ENCODE results near the gene AGRN.
A peak's percentile ranks its signal among the peaks of the same experiment; 100 is the strongest.
"Not testable (repeated sequence)": the region's sequence is repeated elsewhere in the genome, so short reads cannot be mapped to it uniquely, and the experiment has no call there.

The AGRN gene

DNA sequence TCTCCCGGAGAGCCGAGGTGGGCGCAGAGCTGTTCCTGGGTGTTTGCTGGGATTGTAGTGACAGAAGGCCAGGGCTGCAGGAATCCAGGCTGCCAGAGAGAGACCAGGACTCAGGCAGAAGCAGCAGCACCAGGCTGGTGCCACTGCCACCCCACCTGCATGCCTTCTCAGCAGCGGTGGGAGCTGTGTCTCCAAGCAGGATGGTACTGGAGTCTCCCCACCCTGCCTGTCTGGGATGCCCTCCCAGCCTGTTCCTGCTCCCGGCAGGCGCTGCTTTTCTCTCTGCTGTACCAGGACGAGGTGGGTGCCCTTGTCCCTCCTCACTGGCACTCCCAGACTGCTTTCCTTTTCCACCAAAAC lies 15.5 kb upstream of the AGRN start:
- Histone ChIP-seq H3K4me1 (ENCODE audit: insufficient read depth, low read length) (peaks cover 11% of the 10 kb centered on the region), H3K9me3 (ENCODE audit: insufficient read depth, low read depth, low read length) (no peaks in the 10 kb centered on the region), H3K27me3 (ENCODE audit: insufficient read depth, low read length) (peaks cover 44% of the 10 kb centered on the region), H3K4me3 (ENCODE audit: low read length) (no peak overlapping the region), H3K9ac (ENCODE audit: low read depth, low read length) (no peak overlapping the region), H3K36me3 (ENCODE audit: insufficient read depth, low read length) (no peaks in the 10 kb centered on the region), H3K27ac (ENCODE audit: low read depth, low read length) (no peak overlapping the region)
- WGBS: 78% methylated on average over 7 of the region's 7 CpGs

DNA sequence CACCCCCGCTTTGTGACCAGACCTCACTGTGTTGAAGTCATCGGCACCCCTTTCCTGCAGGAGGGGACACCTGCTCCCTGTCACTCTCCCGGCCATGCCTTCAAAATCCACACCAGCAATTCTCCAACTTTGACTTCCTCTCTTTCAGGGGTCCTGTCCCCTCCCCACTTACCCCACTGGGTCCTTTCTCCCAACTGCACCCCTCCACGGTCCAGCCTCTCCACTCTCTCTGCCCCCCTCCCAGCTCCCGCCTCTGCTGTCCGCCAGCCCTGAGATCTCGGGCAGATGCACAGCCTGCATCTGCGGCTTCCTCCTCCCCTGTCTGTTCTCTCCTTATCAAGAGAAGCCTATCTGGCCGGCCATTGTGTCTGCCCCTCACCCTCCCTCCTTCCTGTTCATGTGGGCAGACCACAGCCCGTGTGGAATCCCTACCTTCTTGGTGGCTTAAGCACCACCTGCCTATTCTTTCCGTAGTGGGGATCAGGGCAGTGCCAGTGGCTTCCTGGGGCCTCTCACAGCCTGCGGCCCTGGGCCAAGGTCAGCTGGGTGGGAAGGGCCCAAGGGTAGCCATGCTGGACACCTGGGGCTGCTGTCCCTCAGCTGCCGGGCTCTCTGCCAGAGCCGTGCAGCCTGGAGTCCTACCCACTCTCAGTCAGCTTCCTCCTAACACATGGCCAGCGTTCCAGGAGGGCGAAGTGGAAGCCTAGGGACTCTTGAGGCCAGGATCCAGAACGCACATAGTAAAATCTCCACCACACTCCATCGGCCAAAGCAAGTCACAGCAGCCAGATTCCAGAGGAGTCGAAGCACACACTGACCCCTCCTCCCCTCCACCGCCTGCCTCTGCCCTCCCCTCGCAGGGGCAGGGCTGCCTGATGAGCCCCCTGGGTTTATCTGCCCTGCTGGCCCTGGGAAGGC lies 14.9 kb upstream of the AGRN start:
- Histone ChIP-seq H3K36me3 (ENCODE audit: insufficient read depth, low read length) (no peaks in the 10 kb centered on the region), H3K4me1 (ENCODE audit: insufficient read depth, low read length) (peaks cover 11% of the 10 kb centered on the region), H3K9me3 (ENCODE audit: insufficient read depth, low read depth, low read length) (no peaks in the 10 kb centered on the region), H3K27me3 (ENCODE audit: insufficient read depth, low read length) (peaks cover 38% of the 10 kb centered on the region), H3K4me3 (ENCODE audit: low read length) (no peak overlapping the region), H3K9ac (ENCODE audit: low read depth, low read length) (peak overlapping the region; percentile 36; the same call in 1 of the 2 replicates), H3K27ac (ENCODE audit: low read depth, low read length) (peak overlapping the region; percentile 46; the same call in 1 of the 2 replicates)
- WGBS: 49% methylated on average over 21 of the region's 21 CpGs

DNA sequence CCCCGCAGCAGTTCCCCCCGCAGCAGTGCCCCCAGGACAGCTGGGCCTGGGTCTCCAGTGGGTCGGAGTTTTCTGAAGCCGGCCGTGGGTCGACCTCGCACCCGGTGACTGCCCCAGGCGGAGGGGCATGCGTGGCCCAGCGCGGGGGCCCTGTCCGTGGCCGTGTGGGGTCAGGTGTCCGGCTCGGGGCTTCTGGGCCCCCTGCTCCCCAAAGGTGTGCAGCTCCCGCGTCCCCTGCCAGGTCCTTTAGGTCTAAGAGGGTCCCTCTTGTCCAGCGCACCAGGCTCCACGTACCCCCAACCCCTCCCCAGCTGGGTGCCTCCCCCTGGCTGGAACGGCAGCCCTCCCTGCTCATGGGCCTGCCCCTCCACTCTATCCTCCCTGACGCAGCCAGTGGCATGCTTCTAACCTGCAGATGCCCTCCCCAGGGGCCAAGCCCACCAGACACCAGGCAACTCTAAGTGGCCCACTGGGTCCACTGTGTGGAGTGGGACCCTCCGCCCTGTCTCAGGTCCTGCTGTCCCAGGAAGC lies 14.1 kb upstream of the AGRN start:
- Histone ChIP-seq H3K9ac (ENCODE audit: low read depth, low read length) (no peak overlapping the region), H3K4me1 (ENCODE audit: insufficient read depth, low read length) (peaks cover 11% of the 10 kb centered on the region), H3K27me3 (ENCODE audit: insufficient read depth, low read length) (peaks cover 30% of the 10 kb centered on the region), H3K9me3 (ENCODE audit: insufficient read depth, low read depth, low read length) (no peaks in the 10 kb centered on the region), H3K27ac (ENCODE audit: low read depth, low read length) (no peak overlapping the region), H3K36me3 (ENCODE audit: insufficient read depth, low read length) (no peaks in the 10 kb centered on the region), H3K4me3 (ENCODE audit: low read length) (no peak overlapping the region)
- WGBS: 75% methylated on average over 23 of the region's 23 CpGs

DNA sequence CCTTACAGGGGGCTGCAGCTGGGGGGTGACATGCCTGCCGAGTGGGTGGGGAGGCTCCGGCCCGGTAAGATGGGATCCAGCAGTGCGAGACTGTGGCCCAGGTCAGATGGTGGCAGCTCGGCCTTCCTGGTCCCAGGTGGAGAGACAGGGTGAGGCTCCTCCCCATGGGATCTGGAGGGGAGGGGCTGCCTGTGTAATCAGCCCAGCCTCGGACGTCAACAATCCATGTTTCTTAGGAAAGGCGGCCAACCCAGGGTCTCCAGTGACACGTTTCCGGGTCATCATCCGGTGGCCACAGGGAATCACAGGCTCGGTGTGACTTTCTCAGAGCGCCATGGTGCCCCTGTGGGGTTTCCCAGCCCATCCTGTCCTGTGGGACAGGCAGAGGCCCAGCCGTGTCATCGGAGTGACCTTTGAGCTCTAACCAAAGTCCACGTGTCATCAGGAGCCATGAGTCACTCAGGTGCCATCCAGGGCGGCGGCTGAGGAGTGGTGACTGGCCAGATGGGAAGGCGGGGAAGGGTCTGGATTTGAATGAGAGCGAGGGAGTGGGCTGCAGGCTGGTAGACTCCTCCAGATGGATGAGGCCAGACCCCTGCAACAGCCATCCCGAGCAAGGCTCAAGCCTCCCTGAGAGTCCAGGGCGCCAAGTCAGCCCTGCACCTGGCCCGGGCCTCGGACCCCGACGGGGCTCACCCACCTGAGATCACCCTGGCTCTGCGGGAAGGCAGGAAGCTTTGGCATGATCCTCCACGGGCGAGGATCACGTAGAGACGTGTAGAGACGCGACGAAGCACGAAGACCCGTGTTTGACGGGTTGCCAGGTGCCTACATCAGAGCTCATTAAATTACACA lies 13.4 kb upstream of the AGRN start:
- Histone ChIP-seq H3K9me3 (ENCODE audit: insufficient read depth, low read depth, low read length) (no peaks in the 10 kb centered on the region), H3K9ac (ENCODE audit: low read depth, low read length) (no peak overlapping the region), H3K4me3 (ENCODE audit: low read length) (no peak overlapping the region), H3K27me3 (ENCODE audit: insufficient read depth, low read length) (peaks cover 23% of the 10 kb centered on the region), H3K36me3 (ENCODE audit: insufficient read depth, low read length) (no peaks in the 10 kb centered on the region), H3K27ac (ENCODE audit: low read depth, low read length) (no peak overlapping the region), H3K4me1 (ENCODE audit: insufficient read depth, low read length) (peaks cover 11% of the 10 kb centered on the region)
- WGBS: 86% methylated on average over 37 of the region's 37 CpGs

DNA sequence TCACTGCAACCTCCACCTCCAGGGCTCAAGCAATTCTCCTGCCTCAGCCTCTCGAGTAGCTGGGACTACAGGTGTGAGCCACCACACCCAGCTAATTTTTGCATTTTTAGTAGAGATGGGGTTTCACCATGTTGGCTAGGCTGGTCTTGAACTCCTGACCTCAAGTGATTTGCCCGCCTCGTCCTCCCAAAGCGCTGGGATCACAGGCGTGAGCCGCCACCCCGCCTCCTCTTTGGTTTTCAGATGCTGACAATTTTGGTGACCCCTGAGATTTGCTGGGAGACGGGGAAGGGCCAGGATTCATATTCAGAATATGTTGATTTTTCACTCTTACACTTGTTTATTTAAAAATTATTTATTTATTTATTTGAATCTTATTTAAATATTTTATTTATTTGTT lies 9.8 kb upstream of the AGRN start:
- not testable (repeated sequence) for H3K9ac ChIP-seq (ENCODE audit: low read depth, low read length); H3K9me3 ChIP-seq (ENCODE audit: insufficient read depth, low read depth, low read length); H3K27me3 ChIP-seq (ENCODE audit: insufficient read depth, low read length); H3K4me3 ChIP-seq (ENCODE audit: low read length); H3K27ac ChIP-seq (ENCODE audit: low read depth, low read length); H3K36me3 ChIP-seq (ENCODE audit: insufficient read depth, low read length)
- 93% methylated on average over 6 of the region's 8 CpGs for WGBS
- peaks cover 11% of the 10 kb centered on the region for H3K4me1 ChIP-seq (ENCODE audit: insufficient read depth, low read length)

DNA sequence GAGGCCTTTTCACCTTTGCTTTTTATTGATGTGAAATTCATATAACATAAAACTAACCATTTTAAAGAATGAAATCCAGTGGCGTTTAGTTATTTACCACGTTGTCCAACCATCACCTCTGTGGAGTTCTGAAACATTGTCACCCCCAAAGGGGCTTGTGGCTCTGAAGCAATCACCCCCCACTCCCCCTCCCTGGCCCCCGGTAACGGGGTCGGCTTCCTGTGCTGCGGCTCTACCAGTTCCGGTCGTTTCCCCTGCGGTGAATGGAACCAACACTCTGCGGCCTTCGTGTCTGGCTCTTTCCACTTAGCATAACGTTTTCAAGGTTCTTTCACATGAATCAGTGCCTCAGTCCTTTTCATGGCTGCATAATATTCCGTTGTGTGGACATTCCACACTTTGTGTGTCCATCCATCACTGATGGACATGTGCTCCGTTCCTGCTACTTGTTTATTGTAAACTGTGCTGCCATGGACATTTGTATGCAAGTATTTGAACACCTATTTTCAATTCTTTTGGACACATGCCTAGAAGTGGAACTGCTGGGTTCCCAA lies 8.4 kb upstream of the AGRN start:
- WGBS: 84% methylated on average over 14 of the region's 14 CpGs
- H3K27ac ChIP-seq (ENCODE audit: low read depth, low read length): no peak overlapping the region
- peaks cover 8% of the 10 kb centered on the region for H3K4me1 ChIP-seq (ENCODE audit: insufficient read depth, low read length)
- peaks cover 9% of the 10 kb centered on the region for H3K27me3 ChIP-seq (ENCODE audit: insufficient read depth, low read length)
- no peak overlapping the region for H3K4me3 ChIP-seq (ENCODE audit: low read length)
- no peak overlapping the region for H3K9ac ChIP-seq (ENCODE audit: low read depth, low read length)
- no peaks in the 10 kb centered on the region for H3K36me3 ChIP-seq (ENCODE audit: insufficient read depth, low read length)
- H3K9me3 ChIP-seq (ENCODE audit: insufficient read depth, low read depth, low read length): no peaks in the 10 kb centered on the region

DNA sequence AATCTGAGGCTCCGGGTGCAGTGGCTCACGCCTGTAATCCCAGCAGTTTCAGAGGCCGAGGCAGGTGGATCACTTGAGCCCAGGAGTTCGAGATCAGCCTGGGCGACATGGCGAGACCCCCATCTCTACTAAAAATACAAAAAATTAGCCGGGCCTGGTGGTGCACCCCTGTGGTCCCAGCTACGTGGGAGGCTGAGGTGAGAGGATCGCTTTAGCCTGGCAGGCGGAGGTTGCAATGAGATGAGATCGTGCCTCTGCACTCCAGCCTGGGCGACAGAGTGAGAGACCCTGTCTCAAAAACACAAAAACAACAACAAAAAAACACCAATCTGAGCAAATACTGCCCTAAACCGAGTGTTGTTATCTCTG lies 7.2 kb upstream of the AGRN start:
- Histone ChIP-seq H3K4me3 (ENCODE audit: low read length) (peak overlapping the region; percentile 69), H3K27ac (ENCODE audit: low read depth, low read length) (peak overlapping the region; percentile 83; the same call in 1 of the 2 replicates), H3K9ac (ENCODE audit: low read depth, low read length) (peak overlapping the region; percentile 40; the same call in 1 of the 2 replicates)
- H3K27me3 ChIP-seq (ENCODE audit: insufficient read depth, low read length); H3K4me1 ChIP-seq (ENCODE audit: insufficient read depth, low read length); H3K9me3 ChIP-seq (ENCODE audit: insufficient read depth, low read depth, low read length); H3K36me3 ChIP-seq (ENCODE audit: insufficient read depth, low read length): not testable (repeated sequence)
- 82% methylated on average over 13 of the region's 13 CpGs for WGBS

DNA sequence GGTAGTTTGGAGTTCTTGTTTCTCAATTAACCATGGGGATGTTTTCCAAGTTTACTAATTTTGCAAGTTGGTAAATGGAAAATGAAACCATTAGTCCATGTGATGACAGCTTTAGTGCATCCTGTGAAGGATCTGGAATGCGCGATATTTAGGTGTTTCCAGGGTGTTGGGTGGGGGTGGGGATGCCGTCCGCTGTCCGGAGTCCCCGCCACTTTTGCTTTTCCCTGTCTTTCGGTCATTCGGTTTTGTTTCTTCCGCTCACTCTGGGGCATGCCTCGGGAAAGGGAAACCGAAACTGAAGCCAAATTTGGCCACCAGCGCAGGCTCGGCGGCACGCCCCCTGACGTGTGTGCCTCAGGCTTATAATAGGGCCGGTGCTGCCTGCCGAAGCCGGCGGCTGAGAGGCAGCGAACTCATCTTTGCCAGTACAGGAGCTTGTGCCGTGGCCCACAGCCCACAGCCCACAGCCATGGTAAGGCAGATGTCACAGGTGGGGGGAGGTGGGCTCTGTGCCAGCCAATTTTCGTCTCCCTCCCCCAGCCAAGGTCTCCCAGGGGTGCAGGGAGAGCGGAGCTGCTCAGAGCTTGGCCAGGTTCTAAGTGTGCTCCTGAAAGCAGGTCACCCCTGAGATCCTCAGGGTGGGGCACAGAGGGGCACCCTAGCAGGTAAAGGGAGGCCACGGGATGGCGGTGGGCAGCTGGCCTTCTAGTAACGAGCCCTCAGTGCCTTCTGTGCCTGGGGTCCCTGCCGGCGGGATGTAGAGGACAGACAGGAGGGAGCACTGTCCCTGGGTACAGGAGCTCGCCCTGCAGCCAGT lies 6.6 kb upstream of the AGRN start, which contains the start of gene ISG15:
ISG15 (plus strand) TSS at position 393 of the 817 bp plus-strand sequence; CDS start at position 470, 77 bp downstream.
- Histone ChIP-seq H3K4me3 (ENCODE audit: low read length) (peak within 1 kb of the TSS; percentile 69), H3K9ac (ENCODE audit: low read depth, low read length) (peak within 1 kb of the TSS; percentile 60), H3K36me3 (ENCODE audit: insufficient read depth, low read length) (no peaks in the 10 kb centered on the region), H3K27ac (ENCODE audit: low read depth, low read length) (peak within 1 kb of the TSS; percentile 83; the same call in 1 of the 2 replicates), H3K27me3 (ENCODE audit: insufficient read depth, low read length) (peaks cover 9% of the 10 kb centered on the region), H3K9me3 (ENCODE audit: insufficient read depth, low read depth, low read length) (no peaks in the 10 kb centered on the region), H3K4me1 (ENCODE audit: insufficient read depth, low read length) (peaks cover 8% of the 10 kb centered on the region)
- 6% methylated on average over 30 of the region's 30 CpGs for WGBS

DNA sequence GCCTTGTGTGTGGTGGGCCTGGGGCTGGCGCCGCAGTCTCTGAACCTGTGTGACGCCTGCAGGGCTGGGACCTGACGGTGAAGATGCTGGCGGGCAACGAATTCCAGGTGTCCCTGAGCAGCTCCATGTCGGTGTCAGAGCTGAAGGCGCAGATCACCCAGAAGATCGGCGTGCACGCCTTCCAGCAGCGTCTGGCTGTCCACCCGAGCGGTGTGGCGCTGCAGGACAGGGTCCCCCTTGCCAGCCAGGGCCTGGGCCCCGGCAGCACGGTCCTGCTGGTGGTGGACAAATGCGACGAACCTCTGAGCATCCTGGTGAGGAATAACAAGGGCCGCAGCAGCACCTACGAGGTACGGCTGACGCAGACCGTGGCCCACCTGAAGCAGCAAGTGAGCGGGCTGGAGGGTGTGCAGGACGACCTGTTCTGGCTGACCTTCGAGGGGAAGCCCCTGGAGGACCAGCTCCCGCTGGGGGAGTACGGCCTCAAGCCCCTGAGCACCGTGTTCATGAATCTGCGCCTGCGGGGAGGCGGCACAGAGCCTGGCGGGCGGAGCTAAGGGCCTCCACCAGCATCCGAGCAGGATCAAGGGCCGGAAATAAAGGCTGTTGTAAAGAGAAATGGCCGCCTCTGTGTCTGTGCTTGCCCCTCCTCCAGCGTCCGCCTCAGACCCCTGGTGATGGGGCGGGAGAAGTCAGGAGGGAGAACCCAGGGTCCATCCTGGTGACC lies 5.8 kb upstream of the AGRN start:
- Histone ChIP-seq H3K27ac (ENCODE audit: low read depth, low read length) (peak overlapping the region; percentile 83; the same call in 1 of the 2 replicates), H3K9me3 (ENCODE audit: insufficient read depth, low read depth, low read length) (no peaks in the 10 kb centered on the region), H3K4me1 (ENCODE audit: insufficient read depth, low read length) (peaks cover 8% of the 10 kb centered on the region), H3K36me3 (ENCODE audit: insufficient read depth, low read length) (no peaks in the 10 kb centered on the region), H3K9ac (ENCODE audit: low read depth, low read length) (peak overlapping the region; percentile 60), H3K27me3 (ENCODE audit: insufficient read depth, low read length) (peaks cover 9% of the 10 kb centered on the region), H3K4me3 (ENCODE audit: low read length) (peak overlapping the region; percentile 69)
- WGBS: 34% methylated on average over 41 of the region's 41 CpGs
